ENCODE measurements around the gene KDM5B. TPM values are rescaled to one million over a fixed set of nuclear protein-coding genes. Genes with fewer than 3 reads are reported as not detected.
A peak's percentile ranks its signal among the peaks of the same experiment; 100 is the strongest.

The KDM5B gene
- total and polyA plus RNA-seq, 2 of the 8 experiments (the other 6 are each of a cell fraction or from before 2014, with no cell fraction given), result 73.3 to 210 TPM

GRCh38 chr1:202802998-202803932 lies 5.0 kb downstream of the KDM5B start:
- H3K23ac ChIP-seq (ENCODE audit: insufficient read length), result no peak overlapping the region
- no peak overlapping the region for H4K8ac ChIP-seq (ENCODE audit: extremely low read depth, insufficient read depth, low read length)
- no peaks in the 10 kb centered on the region for H3K27me3 ChIP-seq (replicated peaks in 1 of 4; ENCODE audit: control insufficient read depth in 3 of 4, extremely low read depth in 1 of 4, insufficient read depth in 3 of 4, low read length in 3 of 4)
- no peak overlapping the region for H2BK120ac ChIP-seq (replicated peaks; ENCODE audit: low read depth, low read length)
- no peak overlapping the region for H2BK5ac ChIP-seq (ENCODE audit: low read depth, low read length)
- no peak overlapping the region for H3K14ac ChIP-seq (ENCODE audit: insufficient read length)
- TF ChIP-seq CHD1 (IDR thresholded peaks at IDR 0.05; ENCODE audit: low read depth, low read length) (no peak), CEBPB (IDR thresholded peaks at IDR 0.05; ENCODE audit: low read depth, low read length) (peak; percentile 96), YY1 (IDR thresholded peaks at IDR 0.05; ENCODE audit: low read depth, low read length) (no peak), EP300 (IDR thresholded peaks at IDR 0.05; ENCODE audit: borderline replicate concordance in 1 of 2, low read depth in 2 of 2, low read length in 2 of 2) (no peak), SUZ12 (IDR thresholded peaks at IDR 0.05; ENCODE audit: low read length) (no peak)
- no peaks in the 10 kb centered on the region; a peak in 1 of 8 replicates for H3K36me3 ChIP-seq (ENCODE audit: control insufficient read depth in 2 of 4, insufficient read depth in 4 of 4, low read length in 3 of 4)
- no peak overlapping the region for H3K4me3 ChIP-seq (ENCODE audit: extremely low read depth in 1 of 4, insufficient read depth in 2 of 4, low read depth in 3 of 4, low read length in 4 of 4)
- H2AFZ ChIP-seq (ENCODE audit: low read length), result no peak overlapping the region
- H2BK15ac ChIP-seq (ENCODE audit: low read length), result no peak overlapping the region
- FAIRE-seq (no peak), DNase-seq (ENCODE audit: low read depth in 1 of 2, low spot score in 2 of 2) (no peak)
- no peak overlapping the region for H3K18ac ChIP-seq (ENCODE audit: extremely low read depth, low read length)
- H3K56ac ChIP-seq (replicated peaks; ENCODE audit: insufficient read length, low read depth, low read length), result no peak overlapping the region
- CTCF ChIA-PET (ENCODE audit: partially characterized antibody), result interaction anchor here (0.6 to 0.7 kb wide), 3 partner anchors 8 to 326 kb away, joined by 3 read pairs; no protein-coding TSS in a partner anchor
- H4K91ac ChIP-seq (replicated peaks; ENCODE audit: insufficient read length, low read length), result no peak overlapping the region
- no peak overlapping the region for H2AK5ac ChIP-seq (ENCODE audit: low read depth, low read length)
- no peak overlapping the region for H4K5ac ChIP-seq (ENCODE audit: insufficient read length, low read depth, low read length)
- H3K9ac ChIP-seq (replicated peaks in 1 of 4; ENCODE audit: extremely low read depth in 1 of 4, low read depth in 3 of 4, low read length in 3 of 4), result no peak overlapping the region
- no peaks in the 10 kb centered on the region for H3K79me1 ChIP-seq (ENCODE audit: low read depth, low read length)
- 87% methylated on average over 15 of the region's 15 CpGs; no CpG with 5 or more reads in 1 of the 2 experiments for WGBS, 2 experiments (ENCODE audit: extremely low coverage in 1 of 2, insufficient coverage in 1 of 2, insufficient read length in 1 of 2, insufficient replicate concordance in 2 of 2, low coverage in 1 of 2, low lambda C conversion rate in 2 of 2, missing lambda C conversion rate in 1 of 2)
- no peaks in the 10 kb centered on the region for H3K9me3 ChIP-seq (ENCODE audit: insufficient read depth in 2 of 2, low read depth in 1 of 2, low read length in 1 of 2)
- peaks cover 73 to 100% of the 10 kb centered on the region in 2 experiments for H3K79me2 ChIP-seq (ENCODE audit: control insufficient read depth in 1 of 2, insufficient read depth in 2 of 2, low read length in 2 of 2)
- no peak overlapping the region for H2BK12ac ChIP-seq (ENCODE audit: low read depth, low read length)
- H3K4ac ChIP-seq (replicated peaks; ENCODE audit: insufficient read length, low read depth, low read length), result no peak overlapping the region
- POLR2A ChIA-PET (ENCODE audit: partially characterized antibody), result interaction anchor here (0.9 to 1.8 kb wide), 5 partner anchors 9 to 58 kb away, joined by 3 to 9 read pairs (median 5); no protein-coding TSS in a partner anchor
- H3K4me1 ChIP-seq (replicated peaks in 1 of 4; ENCODE audit: control insufficient read depth in 3 of 4, insufficient read depth in 4 of 4, low read length in 3 of 4), result peaks cover 0 to 9% (median 1%) of the 10 kb centered on the region in 4 experiments; a peak in 5 of 7 replicates
- 0 out of 4 replicates have a peak overlapping the region, but pooled peaks of 1 of the 2 experiments have one; percentile 13 for H3K4me2 ChIP-seq (ENCODE audit: insufficient read depth in 1 of 2, low read depth in 2 of 2, low read length in 2 of 2)
- no peaks in the 10 kb centered on the region; the same call in 1 of the 2 replicates for H3K23me2 ChIP-seq (ENCODE audit: low read depth, low read length)
- H3K27ac ChIP-seq (ENCODE audit: low read depth, low read length), result no peak overlapping the region
- peaks cover 15 to 30% of the 10 kb centered on the region in 2 experiments for H4K20me1 ChIP-seq (replicated peaks in 1 of 2; ENCODE audit: control insufficient read depth in 1 of 2, insufficient read depth in 2 of 2, low read length in 2 of 2)
- no peak overlapping the region for H2BK20ac ChIP-seq (ENCODE audit: low read length)

All from H1 (cell line).